Panc1 (cell line): ENCODE results near the gene PICALM. TPM values are rescaled to one million over a fixed set of nuclear protein-coding genes. Genes with fewer than 3 reads are reported as not detected.

Experiments used
- ATAC-seq: fragments of 200-7000 bp; cut with Tn5 transposase; 2 replicates; pipeline ENCODE4 v1.9.1; 2020; ENCODE audit warnings: mild to moderate bottlenecking, moderate library complexity
- BruUV-seq: library from RNA; stranded (reverse); fragments of 400-500 nt; replicated peaks from 2 replicates; lab custom pipeline; 2021; lab: Mats Ljungman, UMichigan
- CTCF ChIA-PET: fragments of 300-600 bp; sonication (Branson Sonifier 250); formaldehyde crosslinking; loops from one replicate; lab custom pipeline; 2022; ENCODE audit warnings: antibody characterized with exemption; lab: Charles Lee
- POLR2A ChIA-PET: fragments of 300-600 bp; sonication (Branson Sonifier 250); formaldehyde crosslinking; loops from one replicate; lab custom pipeline; 2022; ENCODE audit warnings: antibody characterized with exemption; lab: Charles Lee
- DNase-seq: peaks from one replicate; pipeline ENCODE4 v3.0.0-alpha.2; 2010; ENCODE audit warnings: low read depth, low spot score
- H3K27ac ChIP-seq: 2 replicates; pipeline ENCODE4 v1.5.1; 2011; ENCODE audit warnings: mild to moderate bottlenecking, low read length, inconsistent platforms
- H3K27me3 ChIP-seq: fragments of 200-500 bp; sonication (Bioruptor generic); 2 replicates; pipeline ENCODE4 v1.6.0; 2014; ENCODE audit warnings: low read length, inconsistent platforms; ENCODE audit not compliant: control insufficient read depth, insufficient read depth
- H3K36me3 ChIP-seq: fragments of 200-500 bp; sonication (Bioruptor generic); 2 replicates; pipeline ENCODE4 v1.5.1; 2014; ENCODE audit warnings: inconsistent platforms, mild to moderate bottlenecking, low read length, moderate library complexity; ENCODE audit not compliant: control insufficient read depth, insufficient read depth
- H3K4me1 ChIP-seq: 2 replicates; pipeline ENCODE4 v1.5.1; 2011; ENCODE audit warnings: inconsistent platforms, mild to moderate bottlenecking, low read length, moderate library complexity; ENCODE audit not compliant: control insufficient read depth, insufficient read depth
- H3K4me3 ChIP-seq, 2 experiments: 2 replicates each; pipeline ENCODE4 v1.5.1; 2011 to 2012; ENCODE audit warnings: low read depth in 2 of 2, low read length in 2 of 2, mild to moderate bottlenecking in 2 of 2, inconsistent platforms in 1 of 2, moderate library complexity in 1 of 2
- H3K9me3 ChIP-seq: fragments of 200-500 bp; sonication (Bioruptor generic); 2 replicates; pipeline ENCODE4 v1.5.1; 2014; ENCODE audit warnings: low read depth, mild to moderate bottlenecking, inconsistent platforms, low read length, moderate library complexity; ENCODE audit not compliant: control insufficient read depth, insufficient read depth
- CTCF ChIP-seq: fragments of 450-650 bp; IDR thresholded peaks from 2 replicates; pipeline ENCODE4 v1.5.1; 2017; ENCODE audit warnings: mild to moderate bottlenecking
- POLR2AphosphoS5 ChIP-seq: IDR thresholded peaks from 2 replicates; pipeline ENCODE4 v1.6.1; 2012; ENCODE audit warnings: mild to moderate bottlenecking, low read depth, low read length, moderate library complexity
- SIN3A ChIP-seq: IDR thresholded peaks from 2 replicates; pipeline ENCODE4 v1.6.1; 2012; ENCODE audit warnings: low read depth, mild to moderate bottlenecking, low read length, moderate library complexity, borderline replicate concordance; ENCODE audit not compliant: insufficient read depth
- TCF7L2 ChIP-seq: IDR thresholded peaks from 2 replicates; pipeline ENCODE4 v1.6.1; 2011; ENCODE audit warnings: mild to moderate bottlenecking, low read depth, low read length, inconsistent platforms
- in situ Hi-C: cut with HindIII; loops from 2 replicates; pipeline ENCODE4 v1.10.0; 2016; ENCODE audit warnings: low sequenced_read_pairs, low pct_unique_long_range_greater_than_20kb
- intact Hi-C: fragments of 100-400 bp; cut with micrococcal nuclease; formaldehyde crosslinking; loops from one replicate; pipeline ENCODE4 v1.10.0; 2022; ENCODE audit not compliant: unreplicated experiment
- total RNA-seq: library from RNA; stranded (reverse); gene quantifications from one replicate; pipeline ENCODE4 v1.2.1, GENCODE V29; 2021; ENCODE audit not compliant: unreplicated experiment
- TF ChIP-seq, protein P1 (sequence below), 2 experiments: IDR thresholded peaks; 2 replicates each; pipeline ENCODE4 v1.6.1; 2011 to 2012; ENCODE audit warnings: low read depth in 2 of 2, control low read depth in 1 of 2, low read length in 1 of 2, mild to moderate bottlenecking in 1 of 2, moderate library complexity in 1 of 2; ENCODE audit not compliant: insufficient read depth in 1 of 2

PICALM gene
- total RNA-seq, 1 experiment from 2014 or later, result 153 TPM

DNA sequence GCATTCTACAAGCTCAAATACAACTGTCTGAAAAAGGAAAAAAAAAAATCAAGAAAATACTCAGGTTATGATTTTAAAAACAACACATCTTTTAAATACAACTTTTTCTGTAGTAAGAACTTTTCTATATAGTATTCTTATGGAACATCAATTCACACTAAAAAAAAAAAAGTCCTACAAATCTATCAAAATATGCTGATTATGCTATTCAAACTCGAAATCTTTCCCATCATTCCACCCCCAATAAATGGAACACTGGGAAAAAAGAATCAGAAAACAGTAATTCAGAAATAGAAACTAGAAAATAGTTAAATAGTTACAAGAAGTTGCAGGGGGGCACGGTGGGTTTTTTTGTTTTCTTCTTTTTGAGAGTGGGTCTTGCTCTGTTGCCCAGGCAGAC, 77.4 kb downstream of the PICALM start:
- CTCF ChIA-PET, result no interaction called here
- ATAC-seq, result no peak

GRCh38 chr11:85989746-85990145, 79.1 kb downstream of the PICALM start:
- no peak for ATAC-seq
- in situ Hi-C loops (no loop called here), intact Hi-C loops (no loop called here)
- no TSS peak for BruUV-seq
- Histone ChIP-seq H3K36me3 (peaks cover 30% of the 10 kb centered on the region), H3K27ac (no peak overlapping the region), H3K27me3 (no peaks in the 10 kb centered on the region), H3K4me3 (no peak overlapping the region), H3K9me3 (no peaks in the 10 kb centered on the region), H3K4me1 (no peaks in the 10 kb centered on the region)
- POLR2A ChIA-PET, result no interaction called here
- TF ChIP-seq TCF7L2, result no peak
- no peak for TF ChIP-seq SIN3A
- no peak for TF ChIP-seq CTCF
- no peak for TF ChIP-seq POLR2AphosphoS5
- TF ChIP-seq, protein P1, sequence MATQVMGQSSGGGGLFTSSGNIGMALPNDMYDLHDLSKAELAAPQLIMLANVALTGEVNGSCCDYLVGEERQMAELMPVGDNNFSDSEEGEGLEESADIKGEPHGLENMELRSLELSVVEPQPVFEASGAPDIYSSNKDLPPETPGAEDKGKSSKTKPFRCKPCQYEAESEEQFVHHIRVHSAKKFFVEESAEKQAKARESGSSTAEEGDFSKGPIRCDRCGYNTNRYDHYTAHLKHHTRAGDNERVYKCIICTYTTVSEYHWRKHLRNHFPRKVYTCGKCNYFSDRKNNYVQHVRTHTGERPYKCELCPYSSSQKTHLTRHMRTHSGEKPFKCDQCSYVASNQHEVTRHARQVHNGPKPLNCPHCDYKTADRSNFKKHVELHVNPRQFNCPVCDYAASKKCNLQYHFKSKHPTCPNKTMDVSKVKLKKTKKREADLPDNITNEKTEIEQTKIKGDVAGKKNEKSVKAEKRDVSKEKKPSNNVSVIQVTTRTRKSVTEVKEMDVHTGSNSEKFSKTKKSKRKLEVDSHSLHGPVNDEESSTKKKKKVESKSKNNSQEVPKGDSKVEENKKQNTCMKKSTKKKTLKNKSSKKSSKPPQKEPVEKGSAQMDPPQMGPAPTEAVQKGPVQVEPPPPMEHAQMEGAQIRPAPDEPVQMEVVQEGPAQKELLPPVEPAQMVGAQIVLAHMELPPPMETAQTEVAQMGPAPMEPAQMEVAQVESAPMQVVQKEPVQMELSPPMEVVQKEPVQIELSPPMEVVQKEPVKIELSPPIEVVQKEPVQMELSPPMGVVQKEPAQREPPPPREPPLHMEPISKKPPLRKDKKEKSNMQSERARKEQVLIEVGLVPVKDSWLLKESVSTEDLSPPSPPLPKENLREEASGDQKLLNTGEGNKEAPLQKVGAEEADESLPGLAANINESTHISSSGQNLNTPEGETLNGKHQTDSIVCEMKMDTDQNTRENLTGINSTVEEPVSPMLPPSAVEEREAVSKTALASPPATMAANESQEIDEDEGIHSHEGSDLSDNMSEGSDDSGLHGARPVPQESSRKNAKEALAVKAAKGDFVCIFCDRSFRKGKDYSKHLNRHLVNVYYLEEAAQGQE (IDR thresholded peaks at IDR 0.05; ENCODE audit: insufficient read depth in 1 of 2, low read depth in 2 of 2, low read length in 1 of 2), result no peak
- CTCF ChIA-PET, result no interaction called here
- DNase-seq, result no peak

More for the DNA sequence above, 77.4 kb downstream of the PICALM start:
- Histone ChIP-seq H3K9me3 (no peaks in the 10 kb centered on the region), H3K27me3 (no peaks in the 10 kb centered on the region), H3K36me3 (peaks cover 32% of the 10 kb centered on the region), H3K27ac (no peak overlapping the region), H3K4me3 (no peak overlapping the region), H3K4me1 (no peaks in the 10 kb centered on the region)
- in situ Hi-C loops, result no loop called here
- TF ChIP-seq, protein P1 (IDR thresholded peaks at IDR 0.05; ENCODE audit: insufficient read depth in 1 of 2, low read depth in 2 of 2, low read length in 1 of 2), result no peak
- no peak for TF ChIP-seq SIN3A
- no peak for TF ChIP-seq POLR2AphosphoS5
- no peak for TF ChIP-seq TCF7L2
- TF ChIP-seq CTCF, result no peak
- no TSS peak for BruUV-seq
- no peak for DNase-seq
- POLR2A ChIA-PET, result no interaction called here
- intact Hi-C loops, result no loop called here
